Thymus (tissue), 11 donors: Measurements from ENCODE around the gene PARP9. TPM values are rescaled to one million over a fixed set of nuclear protein-coding genes. Genes with fewer than 3 reads are reported as not detected.

Experiments used
- DNase-seq, 9 donors: peaks; one replicate each; pipeline ENCODE4 v3.0.0-alpha.2; 2013; ENCODE audit warnings: low spot score in 9 of 9, low read depth in 6 of 9, missing footprints in 1 of 9
- H3K27ac ChIP-seq, 2 donors: one replicate each; pipeline ENCODE4 v1.5.1; 2013; ENCODE audit warnings: control low read depth in 1 of 2, low read depth in 1 of 2, low read length in 1 of 2, mild to moderate bottlenecking in 1 of 2, moderate library complexity in 1 of 2
- H3K27me3 ChIP-seq, 2 donors: one replicate each; pipeline ENCODE4 v1.5.1; 2013; ENCODE audit warnings: low read length in 1 of 2; ENCODE audit not compliant: control insufficient read depth in 2 of 2, insufficient read depth in 1 of 2
- H3K36me3 ChIP-seq, 2 donors: one replicate each; pipeline ENCODE4 v1.5.1; 2013; ENCODE audit warnings: low read length in 1 of 2, mild to moderate bottlenecking in 1 of 2, moderate library complexity in 1 of 2; ENCODE audit not compliant: control insufficient read depth in 2 of 2, insufficient read depth in 2 of 2
- H3K4me1 ChIP-seq, 2 donors: one replicate each; pipeline ENCODE4 v1.5.1; 2013; ENCODE audit warnings: low read length in 2 of 2; ENCODE audit not compliant: control insufficient read depth in 2 of 2, insufficient read depth in 2 of 2
- H3K4me3 ChIP-seq, 2 donors: one replicate each; pipeline ENCODE4 v1.5.1; 2013; ENCODE audit warnings: low read length in 2 of 2, control low read depth in 1 of 2, mild to moderate bottlenecking in 1 of 2
- H3K9me3 ChIP-seq, 2 donors: one replicate each; pipeline ENCODE4 v1.5.1; 2013; ENCODE audit warnings: low read length in 1 of 2, mild to moderate bottlenecking in 1 of 2; ENCODE audit not compliant: control insufficient read depth in 2 of 2, insufficient read depth in 1 of 2
- WGBS: extraction: QIAGEN DNeasy Blood & Tissue Kit; methylation state at CpG from one replicate; pipeline ENCODE4 v1.1.7; 2013; 5-methylcytosine and 5-hydroxymethylcytosine counted together
- polyA plus RNA-seq: library from polyadenylated mRNA; stranded (reverse); fragments of 200-250 nt; gene quantifications from one replicate; pipeline ENCODE4 v1.2.3, GENCODE V29; 2013
- total RNA-seq: library from RNA; stranded (reverse); fragments of 120-200 nt; gene quantifications from one replicate; pipeline ENCODE4 v1.2.4, GENCODE V29; 2013
- donor health status: healthy.

The PARP9 gene
- total and polyA plus RNA-seq, 2 donors, result 48.8 to 56.9 TPM

DNA sequence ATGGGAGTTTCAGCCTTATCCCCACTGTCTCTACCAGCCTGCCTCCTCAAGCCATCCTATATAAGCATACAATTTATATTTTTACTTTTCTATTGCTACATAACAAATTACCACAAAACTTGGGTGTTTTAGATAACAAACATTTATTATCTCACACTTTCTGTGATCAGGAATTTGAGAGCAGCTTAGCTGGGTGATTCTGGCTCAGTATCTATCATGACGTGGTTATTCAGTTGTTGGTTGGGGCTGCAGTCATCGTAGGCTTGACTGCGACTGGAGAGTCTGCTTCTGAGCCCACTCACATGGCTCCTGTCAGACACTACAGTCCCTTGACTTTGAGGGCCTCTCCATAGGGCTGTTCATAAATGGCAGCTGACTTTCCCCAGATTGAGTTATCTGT is 34.1 kb upstream of the PARP9 start:
- Histone ChIP-seq H3K4me1 (no peaks in the 10 kb centered on the region), H3K27ac (no peak overlapping the region), H3K36me3 (no peaks in the 10 kb centered on the region), H3K27me3 (no peaks in the 10 kb centered on the region), H3K9me3 (no peaks in the 10 kb centered on the region), H3K4me3 (no peak overlapping the region)
- WGBS, result 99% methylated on average over 3 of the region's 3 CpGs
- DNase-seq, result no peak

DNA sequence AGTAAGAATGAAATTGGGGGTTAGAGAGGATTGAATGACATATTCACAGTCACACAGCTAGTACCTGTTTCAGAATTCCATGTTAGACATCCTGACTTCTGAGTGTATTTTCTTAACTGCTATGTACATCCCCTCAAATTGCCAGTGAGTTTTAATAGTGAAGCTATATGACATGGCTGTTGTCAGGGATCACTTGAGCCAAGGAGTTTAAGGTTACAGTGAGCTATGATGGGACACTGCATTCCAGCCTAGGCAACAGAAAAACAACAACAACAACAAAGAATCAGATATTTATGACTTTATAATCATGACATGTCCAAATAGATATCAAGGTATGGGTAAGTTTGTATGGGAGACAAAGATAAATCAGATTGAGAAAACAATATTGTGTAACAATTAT is 29.9 kb upstream of the PARP9 start:
- Histone ChIP-seq H3K4me1 (no peaks in the 10 kb centered on the region), H3K27ac (no peak overlapping the region), H3K27me3 (no peaks in the 10 kb centered on the region), H3K9me3 (no peaks in the 10 kb centered on the region), H3K36me3 (no peaks in the 10 kb centered on the region), H3K4me3 (no peak overlapping the region)
- DNase-seq, result no peak

DNA sequence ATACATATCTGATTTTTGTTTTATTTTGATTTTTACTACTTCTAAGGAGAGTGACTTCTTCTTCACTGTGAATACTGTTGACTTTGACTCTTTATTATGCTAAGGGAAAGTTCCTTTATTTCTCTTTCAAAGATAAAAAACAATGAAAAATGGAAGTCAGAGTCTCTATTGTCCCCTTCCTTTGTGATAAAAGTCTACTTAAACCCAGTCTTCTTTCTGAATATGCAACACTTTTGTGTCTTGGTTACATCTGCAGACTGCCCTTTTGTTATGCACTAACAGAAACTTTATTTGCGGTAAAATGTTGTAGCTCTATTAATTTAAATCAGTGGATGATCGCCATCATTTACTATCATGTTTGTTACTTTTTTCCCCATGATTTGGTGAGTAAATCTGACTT is 26.5 kb upstream of the PARP9 start:
- Histone ChIP-seq H3K27ac (no peak overlapping the region), H3K36me3 (no peaks in the 10 kb centered on the region), H3K9me3 (no peaks in the 10 kb centered on the region), H3K4me3 (no peak overlapping the region), H3K27me3 (no peaks in the 10 kb centered on the region), H3K4me1 (no peaks in the 10 kb centered on the region)
- DNase-seq, result no peak
- 98% methylated on average over 2 of the region's 2 CpGs for WGBS

DNA sequence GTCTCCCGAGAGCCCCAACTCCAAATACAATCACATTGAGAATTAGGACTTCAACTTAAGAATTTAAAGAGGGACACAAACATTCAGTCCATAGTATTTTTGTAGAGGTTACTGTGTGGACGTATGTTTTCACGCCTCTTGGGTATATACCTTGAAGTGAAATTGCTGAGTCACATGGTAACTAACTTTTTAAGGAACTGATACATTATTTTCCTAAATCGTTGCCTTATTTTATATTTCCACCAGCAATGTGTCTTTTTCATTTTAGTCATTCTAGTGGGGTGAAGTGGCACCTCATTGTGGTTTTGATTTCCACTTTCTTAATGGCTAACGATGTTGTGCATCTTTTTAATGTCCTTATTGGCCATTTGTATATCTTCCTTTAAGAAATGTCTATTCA is 25.2 kb upstream of the PARP9 start:
- no peak overlapping the region for H3K4me3 ChIP-seq
- no peak overlapping the region for H3K27ac ChIP-seq
- WGBS, result 66% methylated on average over 5 of the region's 5 CpGs
- no peak for DNase-seq
- no peaks in the 10 kb centered on the region for H3K27me3 ChIP-seq
- no peaks in the 10 kb centered on the region for H3K9me3 ChIP-seq
- no peaks in the 10 kb centered on the region for H3K36me3 ChIP-seq
- H3K4me1 ChIP-seq, result no peaks in the 10 kb centered on the region

DNA sequence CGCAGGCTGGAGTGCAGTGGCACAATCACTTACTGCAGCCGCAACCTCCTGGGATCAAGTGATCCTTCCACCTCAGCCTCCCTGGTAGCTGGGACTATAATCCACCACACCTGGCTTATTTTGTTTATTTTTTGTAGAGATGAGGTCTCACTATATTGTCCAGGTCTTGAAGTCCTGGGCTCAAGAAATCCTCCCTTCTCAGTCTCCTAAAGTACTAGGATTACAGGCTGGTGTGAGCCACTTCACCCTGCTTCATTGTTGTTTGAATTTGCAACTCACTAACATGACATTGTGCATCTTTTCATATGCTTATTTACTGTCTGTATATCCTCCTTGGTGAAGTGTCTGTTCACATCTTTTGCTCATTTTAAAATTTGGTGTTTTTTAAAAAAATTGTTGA is 23.5 kb upstream of the PARP9 start:
- Histone ChIP-seq H3K27me3 (no peaks in the 10 kb centered on the region), H3K4me3 (no peak overlapping the region), H3K4me1 (no peaks in the 10 kb centered on the region), H3K27ac (no peak overlapping the region), H3K36me3 (no peaks in the 10 kb centered on the region), H3K9me3 (peaks cover 0 to 5% of the 10 kb centered on the region in 2 donors)
- DNase-seq, result no peak
- WGBS, result 50% methylated on average over 2 of the region's 2 CpGs

DNA sequence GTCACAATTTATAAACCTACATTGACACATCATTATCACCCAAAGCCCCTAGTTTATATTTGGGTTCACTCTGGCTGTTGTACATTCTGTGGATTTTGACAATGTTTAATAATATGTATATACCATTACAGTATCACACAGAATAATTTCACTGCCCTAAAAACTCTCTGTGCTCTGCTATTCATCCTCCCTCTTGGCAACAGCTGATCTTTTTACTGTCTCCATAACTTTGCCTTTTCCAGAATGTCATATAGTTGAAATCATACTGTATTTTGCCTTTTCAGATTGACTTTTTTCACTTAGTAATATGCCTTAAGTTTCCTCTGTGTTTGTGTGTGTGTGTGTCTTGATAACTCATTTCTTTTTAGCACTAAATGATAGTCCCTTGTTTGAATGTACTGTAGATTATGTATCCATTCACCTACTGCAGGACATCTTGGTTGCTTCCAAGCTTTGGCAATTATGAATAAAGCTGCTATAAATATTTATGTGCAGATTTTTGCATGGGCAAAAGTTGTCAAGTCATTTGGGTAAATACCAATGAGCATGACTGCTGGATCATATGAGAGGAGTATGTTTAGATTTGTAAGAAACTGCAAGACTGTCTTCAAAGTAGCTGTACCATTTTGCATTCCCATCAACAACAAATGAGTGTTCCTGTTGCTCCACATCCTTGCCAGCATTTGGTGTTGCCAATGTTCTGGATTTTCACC is 22.8 kb upstream of the PARP9 start:
- H3K27me3 ChIP-seq, result no peaks in the 10 kb centered on the region
- H3K27ac ChIP-seq, result no peak overlapping the region
- no peak overlapping the region for H3K4me3 ChIP-seq
- no peaks in the 10 kb centered on the region for H3K4me1 ChIP-seq
- no peaks in the 10 kb centered on the region for H3K36me3 ChIP-seq
- H3K9me3 ChIP-seq, result peaks cover 0 to 9% of the 10 kb centered on the region in 2 donors
- no peak for DNase-seq

DNA sequence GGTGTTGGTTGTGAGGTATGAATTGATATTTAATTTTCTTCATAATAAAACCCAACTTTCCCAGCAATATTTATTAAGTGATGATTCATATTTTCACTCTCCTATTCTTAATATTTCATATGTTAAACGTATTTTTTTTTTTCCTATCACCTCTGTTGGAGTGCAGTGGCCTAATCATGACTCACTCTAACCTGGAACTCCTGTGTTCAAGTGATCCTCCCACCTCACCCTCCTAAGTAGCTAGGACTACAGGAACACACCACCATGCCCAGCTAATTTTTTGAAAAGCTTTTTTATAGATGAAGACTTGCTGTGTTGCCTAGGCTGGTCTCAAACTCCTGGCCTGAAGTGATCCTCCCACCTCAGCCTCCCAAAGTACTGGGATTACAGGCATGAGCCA is 22.0 kb upstream of the PARP9 start:
- H3K9me3 ChIP-seq, result peaks cover 0 to 10% of the 10 kb centered on the region in 2 donors
- no peak overlapping the region for H3K4me3 ChIP-seq
- no peak for DNase-seq
- no peaks in the 10 kb centered on the region for H3K4me1 ChIP-seq
- H3K36me3 ChIP-seq, result no peaks in the 10 kb centered on the region
- H3K27me3 ChIP-seq, result no peaks in the 10 kb centered on the region
- 85% methylated on average over 1 of the region's 1 CpG for WGBS
- no peak overlapping the region for H3K27ac ChIP-seq

DNA sequence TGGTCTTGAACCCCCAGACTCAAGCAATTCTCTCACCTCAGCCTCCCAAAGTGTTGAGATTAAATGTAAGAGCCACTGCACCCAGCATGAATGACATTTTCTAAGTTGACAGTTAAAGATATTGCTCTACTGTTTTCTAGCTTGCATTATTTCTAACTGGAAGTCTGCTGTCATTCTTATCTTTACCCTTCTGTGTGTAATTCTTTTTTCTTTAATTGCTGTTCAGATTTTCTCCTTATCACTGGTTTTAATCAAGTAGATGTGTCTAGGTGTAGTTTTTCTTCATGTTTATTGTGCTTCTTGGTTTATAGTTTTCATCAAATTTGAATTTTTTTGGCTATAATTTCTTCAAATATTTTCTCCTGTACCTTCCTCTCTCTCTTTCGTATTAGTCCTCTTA is 18.3 kb upstream of the PARP9 start:
- 97% methylated on average over 1 of the region's 1 CpG for WGBS

DNA sequence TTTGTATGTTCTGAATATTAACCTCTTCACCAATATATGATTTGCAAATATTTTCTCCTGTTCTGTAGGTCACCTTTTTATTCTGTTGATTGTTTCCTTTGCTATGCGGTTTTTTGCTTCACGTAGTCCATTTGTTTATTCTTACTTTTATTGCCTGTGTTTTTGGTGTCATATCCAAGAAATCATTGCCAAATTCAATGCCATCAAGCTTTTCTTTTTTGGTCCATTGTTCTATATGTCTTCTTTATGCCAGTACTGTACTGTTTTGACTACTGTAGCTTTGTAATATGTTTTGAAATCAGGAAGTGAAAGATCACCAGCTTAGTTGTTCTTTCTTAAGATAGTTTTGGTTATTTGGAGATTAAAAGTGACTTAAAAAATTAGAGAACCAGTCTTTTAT is 17.5 kb upstream of the PARP9 start:
- 98% methylated on average over 2 of the region's 2 CpGs for WGBS
- peaks cover 0 to 8% of the 10 kb centered on the region in 2 donors for H3K4me1 ChIP-seq
- H3K27me3 ChIP-seq, result no peaks in the 10 kb centered on the region
- H3K4me3 ChIP-seq, result no peak overlapping the region
- H3K9me3 ChIP-seq, result peaks cover 0 to 10% of the 10 kb centered on the region in 2 donors
- H3K27ac ChIP-seq, result no peak overlapping the region
- DNase-seq, result no peak
- H3K36me3 ChIP-seq, result no peaks in the 10 kb centered on the region

More for the DNA sequence above, 18.3 kb upstream of the PARP9 start:
- DNase-seq, result no peak
- H3K9me3 ChIP-seq, result peaks cover 0 to 10% of the 10 kb centered on the region in 2 donors
- H3K4me3 ChIP-seq, result no peak overlapping the region
- no peak overlapping the region for H3K27ac ChIP-seq
- peaks cover 0 to under 1% of the 10 kb centered on the region in 2 donors for H3K4me1 ChIP-seq
- H3K36me3 ChIP-seq, result no peaks in the 10 kb centered on the region
- H3K27me3 ChIP-seq, result no peaks in the 10 kb centered on the region
